DMS153 treated with DMSO at 0.1 percent for 48 hours (cell line): ENCODE results near the gene PSMG1.
A peak's percentile ranks its signal among the peaks of the same experiment; 100 is the strongest.

ENCODE experiments used
- DNase-seq: peaks from one replicate; lab custom pipeline; 2025; ENCODE audit not compliant: unreplicated experiment; lab: John Stamatoyannopoulos, UW

Gene PSMG1

DNA sequence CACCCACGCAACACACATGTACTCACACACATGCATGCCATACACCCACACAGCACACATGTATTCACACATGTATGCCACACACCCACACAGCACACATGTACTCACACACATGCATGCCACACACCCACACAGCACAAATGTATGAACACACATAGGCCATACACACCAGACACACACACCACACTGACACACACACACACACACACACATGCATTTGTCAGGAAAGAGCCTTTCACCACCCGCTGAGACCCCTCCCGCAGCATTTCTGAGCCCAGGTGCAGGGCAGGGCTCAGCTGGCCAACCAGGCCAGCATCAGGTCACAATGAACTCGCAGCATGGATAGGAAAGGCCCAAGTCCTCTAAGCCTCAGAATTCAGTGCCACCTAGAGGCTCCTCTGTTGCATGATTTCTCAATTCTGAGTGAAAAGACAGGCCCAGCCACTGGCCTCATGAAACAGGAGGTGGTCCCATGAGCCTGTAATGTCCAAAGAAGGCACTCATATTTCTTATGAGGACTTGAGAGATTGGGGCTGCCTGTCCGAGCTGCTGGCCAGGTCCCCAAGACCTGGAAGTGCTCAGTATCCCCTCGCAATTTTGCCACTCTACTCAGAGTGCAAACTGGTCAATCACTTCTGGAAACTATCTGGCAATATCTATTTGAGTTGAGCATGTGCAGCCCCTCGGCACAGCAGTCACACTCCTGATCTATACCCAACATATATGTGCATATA is 57.3 kb downstream of the PSMG1 start:
- DNase-seq = peak; percentile 75
